Stimulated activated CD8-positive, alpha-beta memory T cell treated with anti-CD3 and anti-CD28 coated beads, Interleukin-15, amount 100 ng/mL, for 48 hours (primary cell): Measurements from ENCODE around the gene PDZD8.
"Not testable (repeated sequence)": the region's sequence is repeated elsewhere in the genome, so short reads cannot be mapped to it uniquely, and the experiment has no call there.

ENCODE experiments used
- DNase-seq, 2 donors: peaks; one replicate each; pipeline ENCODE4 v3.0.0-alpha.2; 2020; ENCODE audit warnings: low read depth in 2 of 2

The PDZD8 gene

GRCh38 chr10:117254774-117255735 is 120.2 kb downstream of the PDZD8 start:
- DNase-seq: no peak

- no peak for DNase-seq
Observed at GRCh38 chr10:117254338-117254737, 120.9 kb downstream of the PDZD8 start.

- DNase-seq: no peak
Observed at GRCh38 chr10:117253908-117254307, 121.3 kb downstream of the PDZD8 start.

DNA sequence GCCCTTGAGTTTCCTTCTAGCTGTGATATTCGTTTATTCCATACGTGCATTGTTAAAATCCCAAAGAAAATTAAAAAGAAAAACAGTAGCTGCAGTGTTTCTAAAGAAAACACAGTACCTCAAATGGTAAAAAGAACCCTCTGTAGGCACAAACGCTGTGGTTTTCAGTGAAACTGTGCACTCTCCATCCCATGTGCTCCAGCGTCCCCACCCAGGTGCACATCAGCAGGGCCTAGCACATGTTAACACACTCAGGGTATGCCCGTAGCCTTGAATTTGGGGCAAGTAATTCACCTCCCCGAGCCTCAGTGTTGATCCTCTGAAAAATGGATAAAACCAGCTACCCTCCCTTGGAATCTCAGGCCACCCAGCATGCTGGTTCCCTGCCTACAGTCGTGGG is 124.8 kb downstream of the PDZD8 start:
- DNase-seq: no peak

DNA sequence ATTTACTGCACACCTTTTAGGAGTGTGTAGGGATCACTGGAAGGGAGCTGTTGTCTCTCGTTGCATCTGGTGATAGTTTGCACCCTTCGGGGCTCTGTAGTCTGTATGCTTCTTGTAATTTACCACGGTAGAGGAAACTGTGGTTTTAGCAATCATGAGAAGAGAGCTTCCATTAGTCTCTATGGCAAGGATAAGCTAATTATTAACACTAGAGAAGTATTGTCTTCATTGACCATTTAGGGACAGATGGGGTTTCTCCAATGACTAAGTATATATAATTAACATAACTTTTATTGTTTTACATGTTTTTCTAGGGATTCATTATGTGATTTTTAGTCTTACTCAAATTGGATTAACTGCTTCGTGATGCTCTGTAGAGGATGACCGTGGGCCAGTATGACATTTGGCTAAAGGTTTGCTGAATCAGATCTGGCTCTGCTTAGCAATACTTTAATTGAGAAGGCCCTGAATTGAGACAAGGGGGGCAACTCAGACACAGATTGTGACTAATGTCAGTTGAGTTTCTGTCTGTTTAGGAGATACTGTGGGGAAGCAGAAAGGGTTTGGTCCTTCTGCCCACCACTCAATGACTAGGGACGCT is 125.6 kb downstream of the PDZD8 start:
- no peak for DNase-seq

DNA sequence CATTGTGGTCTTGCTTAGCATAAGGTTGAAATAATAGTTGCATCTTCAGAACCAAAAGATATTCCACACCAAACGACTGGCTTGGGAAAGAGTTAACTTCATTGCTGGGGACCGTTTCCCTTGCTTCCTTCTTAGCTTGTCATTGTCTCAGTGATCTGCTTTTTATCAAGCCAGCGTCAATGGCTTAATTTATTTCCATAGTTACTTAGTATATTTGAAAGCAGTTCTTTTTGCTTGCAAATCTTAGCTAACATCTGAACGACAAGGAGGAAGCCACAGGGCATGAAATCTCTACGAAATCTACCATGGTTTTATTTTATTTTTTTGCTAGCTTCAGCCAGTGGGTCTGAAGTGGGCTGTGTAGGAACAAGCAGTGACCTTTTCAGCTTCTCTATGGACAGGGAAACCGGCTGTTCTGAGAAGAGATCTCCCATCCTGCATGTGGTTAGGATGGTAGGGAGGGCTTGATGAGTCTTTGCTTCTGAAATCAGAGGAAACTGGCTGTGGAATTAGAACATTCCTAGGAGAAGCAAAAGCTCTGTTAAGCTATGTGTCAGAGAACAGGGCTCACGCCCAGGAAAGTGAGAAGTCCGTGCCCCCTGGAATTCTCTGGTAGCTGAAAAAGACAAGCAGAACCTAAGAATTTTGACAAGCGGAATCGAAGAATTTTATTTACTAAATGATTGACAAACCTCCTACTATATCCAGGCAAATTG is 126.3 kb downstream of the PDZD8 start:
- no peak for DNase-seq

DNA sequence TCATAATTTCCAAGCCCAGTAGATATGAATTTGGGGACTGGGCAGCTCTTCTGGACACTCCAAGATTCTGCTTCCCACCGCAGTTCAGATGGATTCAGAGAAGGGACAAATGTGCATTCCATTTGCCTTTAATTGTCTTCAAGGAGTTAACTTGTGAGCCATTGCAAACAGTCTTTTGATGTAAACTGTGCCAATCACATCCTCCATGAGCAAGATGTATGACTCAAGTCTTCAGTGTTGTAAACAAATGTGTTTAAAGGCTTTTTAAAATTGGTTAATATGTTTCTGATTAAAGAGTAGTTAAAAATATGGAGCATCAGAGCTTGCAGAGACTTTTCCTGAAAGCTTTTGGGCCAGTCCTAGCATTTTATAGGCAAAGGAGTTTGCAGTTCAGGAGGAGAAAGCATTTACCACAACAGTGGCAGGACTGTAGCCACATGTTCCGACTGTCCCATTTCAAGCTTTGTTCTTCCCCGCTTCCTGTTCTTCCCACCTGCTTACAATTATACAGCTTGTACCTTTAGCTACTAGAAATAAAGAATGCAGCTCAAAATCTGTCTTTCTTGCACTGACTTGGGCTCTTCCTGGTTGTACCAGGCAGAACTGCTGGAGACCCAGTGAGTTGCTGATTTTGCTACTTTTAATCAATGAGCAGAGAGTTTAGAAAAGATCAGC is 128.1 kb downstream of the PDZD8 start:
- DNase-seq: no peak

- DNase-seq: no peak
Observed at GRCh38 chr10:117242463-117242832, 132.8 kb downstream of the PDZD8 start.

DNA sequence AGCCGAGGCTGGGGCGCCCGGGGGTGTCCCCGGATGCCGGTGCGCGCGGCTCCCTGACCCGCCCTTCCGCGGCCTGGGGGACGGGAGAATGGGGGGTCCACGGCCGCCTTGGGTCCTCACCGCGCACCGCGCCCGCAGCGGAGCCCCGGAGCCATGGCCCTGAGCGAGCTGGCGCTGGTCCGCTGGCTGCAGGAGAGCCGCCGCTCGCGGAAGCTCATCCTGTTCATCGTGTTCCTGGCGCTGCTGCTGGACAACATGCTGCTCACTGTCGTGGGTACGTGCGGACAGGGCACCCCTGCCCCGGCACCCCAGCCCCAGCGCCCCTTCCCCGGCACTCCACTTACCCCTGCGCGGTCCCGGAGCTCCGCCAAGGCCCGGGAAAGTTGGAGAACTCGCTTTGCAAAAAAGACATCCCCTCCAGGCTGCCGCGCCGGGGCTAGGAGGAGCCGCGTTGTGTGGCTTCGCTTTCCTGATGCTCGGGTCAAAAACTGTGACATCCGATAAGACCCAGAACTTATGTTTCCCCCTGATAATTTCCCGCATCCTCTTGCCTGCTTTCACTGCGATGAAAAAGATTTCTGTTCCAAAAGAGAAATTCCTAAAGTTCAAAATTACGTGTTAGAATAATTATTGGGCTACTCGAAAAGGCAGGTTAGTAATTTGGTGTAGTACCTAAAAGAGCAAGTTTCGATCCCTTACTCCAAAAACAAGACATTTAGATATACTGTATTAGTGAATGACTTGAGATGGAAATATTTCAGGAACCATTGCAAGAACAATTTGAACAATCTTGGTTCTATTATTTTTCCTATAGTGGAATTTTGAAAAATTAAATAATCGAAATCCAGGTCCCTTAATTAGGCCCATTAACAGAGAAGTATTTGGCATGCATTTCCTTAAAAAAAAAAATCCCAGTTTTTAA is 133.4 kb downstream of the PDZD8 start:
- no peak for DNase-seq

DNA sequence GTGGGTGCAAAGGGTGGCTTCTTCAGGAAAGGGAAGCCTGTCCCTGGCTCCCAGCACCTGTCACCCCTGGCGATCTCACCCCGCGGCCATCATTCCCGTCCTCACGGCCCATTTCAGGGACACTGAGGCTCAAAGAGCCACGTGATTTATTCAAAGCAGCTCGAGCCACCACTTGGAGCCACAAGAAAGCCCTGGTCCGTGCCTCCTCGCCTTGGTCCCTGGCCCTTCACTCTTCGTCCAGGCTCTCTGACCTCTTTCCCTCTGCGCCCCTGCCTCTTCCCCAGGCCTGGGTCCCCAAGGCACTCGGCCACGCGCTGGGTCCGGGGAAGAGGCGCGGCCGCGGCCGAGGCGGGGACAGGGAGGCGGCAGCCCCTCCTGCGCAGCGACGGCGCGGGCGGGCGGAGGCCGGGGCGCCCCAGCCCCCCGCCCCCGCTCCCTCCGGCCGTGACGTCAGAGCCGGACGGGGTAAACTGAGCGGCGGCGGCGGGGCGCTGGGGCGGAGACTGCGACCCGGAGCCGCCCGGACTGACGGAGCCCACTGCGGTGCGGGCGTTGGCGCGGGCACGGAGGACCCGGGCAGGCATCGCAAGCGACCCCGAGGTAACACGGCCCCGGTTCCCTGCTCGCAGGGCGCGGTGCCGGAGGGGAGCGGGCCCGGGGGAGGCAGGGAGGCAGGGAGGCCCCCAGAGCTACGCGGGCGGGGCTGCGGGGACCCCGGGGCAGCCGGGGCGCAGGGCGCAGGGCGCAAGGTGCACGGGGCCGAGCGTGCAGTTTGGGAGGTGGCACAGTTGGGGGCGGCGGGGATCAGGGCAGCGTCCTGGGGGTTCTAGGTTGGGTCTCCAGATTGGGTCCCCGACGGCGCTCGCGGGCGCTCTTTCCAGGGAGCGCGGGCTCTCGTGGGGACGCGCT is 134.4 kb downstream of the PDZD8 start, which contains the start of gene SLC18A2:
TSS of gene SLC18A2 (plus strand) at position 494 of the 909 bp plus-strand sequence. CDS start 580 bp downstream, outside the sequence.
- no peak for DNase-seq

DNA sequence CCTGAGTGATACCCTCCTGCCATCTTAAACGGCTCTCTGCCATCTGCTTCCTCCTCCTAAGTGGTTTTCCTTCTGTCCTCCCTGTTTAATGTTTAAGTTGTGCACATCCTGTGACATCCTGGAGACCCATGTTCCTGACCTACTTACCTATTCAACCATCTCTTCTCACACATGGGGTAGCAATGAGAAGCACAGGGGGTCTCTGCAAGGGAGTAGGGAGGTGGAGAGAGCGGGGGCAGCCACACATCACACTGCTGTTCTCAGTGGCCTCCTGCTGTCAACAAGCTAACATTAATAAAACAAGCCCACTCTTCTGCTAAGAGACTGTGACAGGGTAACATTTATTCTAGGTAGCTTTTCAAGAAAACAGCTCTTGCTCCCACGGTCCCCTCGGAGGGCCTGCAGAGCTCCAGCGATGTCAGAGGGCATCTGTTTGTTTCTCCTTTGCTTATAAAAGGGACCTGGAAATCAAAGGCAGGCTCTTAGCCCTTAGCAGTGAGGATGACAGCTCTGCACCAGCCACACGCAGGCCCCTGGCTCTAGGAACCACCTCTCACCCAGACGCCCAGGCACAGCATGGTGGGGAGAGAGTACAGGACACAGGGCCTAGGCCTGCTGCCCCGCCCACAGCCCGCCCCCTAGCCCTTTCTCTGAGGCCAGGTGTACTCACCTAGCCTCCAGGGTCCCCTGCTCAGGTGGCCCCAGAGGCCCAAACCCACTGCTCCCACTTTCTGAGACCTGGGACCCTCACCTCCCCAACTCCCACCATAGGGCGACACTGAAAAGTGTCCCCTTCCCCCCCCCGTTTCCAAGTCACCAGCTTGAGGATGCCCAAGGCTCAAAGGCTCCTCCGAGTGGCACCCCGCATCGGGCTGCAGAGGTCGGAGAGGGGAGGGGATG is 135.3 kb downstream of the PDZD8 start:
- DNase-seq: no peak

DNA sequence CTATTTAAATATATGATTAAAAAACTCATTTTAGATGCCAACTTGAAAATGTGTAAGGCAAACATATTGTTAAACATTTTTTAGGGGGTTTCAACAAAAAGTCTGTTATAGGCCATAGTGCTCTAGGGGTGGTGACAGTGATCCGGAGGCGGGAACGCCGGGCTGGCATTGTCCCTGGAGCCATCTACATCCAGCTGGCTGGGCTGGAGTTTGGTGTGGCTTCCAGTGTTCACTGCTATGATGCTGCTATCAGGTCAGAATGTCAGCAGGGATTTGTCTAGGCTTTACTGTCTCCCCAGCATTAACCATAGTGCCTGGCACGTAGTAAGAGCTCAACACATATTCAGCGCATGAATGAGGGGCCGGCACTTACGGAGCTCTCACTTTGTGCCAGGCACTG is 136.2 kb downstream of the PDZD8 start:
- no peak for DNase-seq

- no peak for DNase-seq
Observed at GRCh38 chr10:117237401-117237991, 137.7 kb downstream of the PDZD8 start.

- not testable (repeated sequence) for DNase-seq
Observed at GRCh38 chr10:117230107-117230506, 145.1 kb downstream of the PDZD8 start.

DNA sequence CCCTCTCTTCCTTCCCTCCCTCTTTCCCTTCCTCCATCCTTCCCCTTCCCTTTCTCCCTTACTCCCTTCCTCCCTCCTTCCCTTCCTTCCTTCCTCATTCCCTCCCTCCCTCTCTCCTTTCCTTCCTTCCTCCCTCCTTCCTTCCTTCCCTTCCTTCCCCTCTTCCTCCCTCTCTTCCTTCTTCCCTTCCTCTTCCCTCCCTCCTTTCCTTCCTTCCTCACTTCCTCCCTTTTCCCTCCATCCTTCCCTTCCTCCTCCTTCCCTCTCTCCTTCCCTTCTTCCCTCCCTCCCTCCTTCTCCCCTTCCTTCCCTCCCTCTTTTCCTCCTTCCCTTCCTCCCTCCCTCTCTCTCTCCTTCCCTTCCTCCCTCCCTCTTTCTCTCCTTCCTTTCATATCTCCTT is 147.0 kb downstream of the PDZD8 start:
- no peak for DNase-seq
